ENCODE data around the gene SOAT2. TPM values are rescaled to one million over a fixed set of nuclear protein-coding genes. Genes with fewer than 3 reads are reported as not detected.
"Not testable (repeated sequence)": the region's sequence is repeated elsewhere in the genome, so short reads cannot be mapped to it uniquely, and the experiment has no call there.

Gene SOAT2
- total and polyA plus RNA-seq, 2 donors, result 0.61 to 0.71 TPM

DNA sequence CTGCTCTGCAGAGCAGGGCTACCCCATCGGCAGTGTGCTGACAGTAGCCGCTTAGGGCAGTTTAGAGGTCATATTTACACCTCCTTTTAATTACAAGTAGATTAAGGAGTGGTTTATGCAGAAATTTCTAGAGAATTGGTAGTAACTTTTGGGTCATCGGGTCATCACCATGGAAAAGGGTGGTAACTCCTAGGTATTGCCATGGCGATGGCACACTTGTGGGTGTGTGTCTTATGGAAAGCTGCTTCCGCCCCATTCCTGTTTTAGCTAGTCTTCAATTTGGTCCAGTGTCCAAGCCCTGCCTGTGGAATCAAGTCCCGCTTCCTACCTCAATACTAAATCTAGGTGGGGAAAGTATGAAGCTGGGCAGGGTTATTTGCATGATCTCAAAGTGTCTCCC lies 47.8 kb downstream of the SOAT2 start:
- DNase-seq (ENCODE audit: low read depth in 6 of 9, low spot score in 9 of 9), result no peak

DNA sequence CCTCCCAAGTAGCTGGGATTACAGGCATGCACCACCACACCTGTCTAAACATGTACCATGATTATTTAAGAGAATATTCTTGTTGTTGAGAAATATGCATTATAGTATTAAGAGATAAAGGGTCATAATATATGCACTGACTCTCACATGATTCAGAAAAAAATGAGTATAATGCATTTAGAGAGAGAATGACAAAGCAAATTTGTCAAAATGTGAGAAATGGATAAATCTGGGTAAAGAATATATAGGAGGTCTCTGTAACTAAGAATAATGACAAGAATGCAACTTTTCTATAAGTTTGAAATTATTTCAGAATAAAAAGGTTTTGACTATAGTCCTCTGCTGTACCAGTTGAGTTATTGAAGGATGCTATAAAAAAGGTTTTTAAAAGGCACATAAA lies 49.1 kb downstream of the SOAT2 start:
- DNase-seq (ENCODE audit: low read depth in 6 of 9, low spot score in 9 of 9), result no peak
- Histone ChIP-seq H3K9me3 (ENCODE audit: control insufficient read depth in 2 of 2, insufficient read depth in 1 of 2, low read length in 1 of 2) (no peaks in the 10 kb centered on the region), H3K36me3 (ENCODE audit: control insufficient read depth in 2 of 2, insufficient read depth in 2 of 2, low read length in 1 of 2) (no peaks in the 10 kb centered on the region), H3K4me3 (ENCODE audit: low read length in 2 of 2) (no peak overlapping the region), H3K4me1 (ENCODE audit: control insufficient read depth in 2 of 2, insufficient read depth in 2 of 2, low read length in 2 of 2) (no peaks in the 10 kb centered on the region), H3K27ac (ENCODE audit: low read depth in 1 of 2, low read length in 1 of 2) (no peak overlapping the region), H3K27me3 (ENCODE audit: control insufficient read depth in 2 of 2, insufficient read depth in 1 of 2, low read length in 1 of 2) (no peaks in the 10 kb centered on the region)

More for the DNA sequence above, 47.8 kb downstream of the SOAT2 start:
- no peak overlapping the region for H3K4me3 ChIP-seq (ENCODE audit: low read length in 2 of 2)
- H3K4me1 ChIP-seq (ENCODE audit: control insufficient read depth in 2 of 2, insufficient read depth in 2 of 2, low read length in 2 of 2), result no peaks in the 10 kb centered on the region
- WGBS, result 96% methylated on average over 6 of the region's 6 CpGs
- no peaks in the 10 kb centered on the region for H3K36me3 ChIP-seq (ENCODE audit: control insufficient read depth in 2 of 2, insufficient read depth in 2 of 2, low read length in 1 of 2)
- no peaks in the 10 kb centered on the region for H3K9me3 ChIP-seq (ENCODE audit: control insufficient read depth in 2 of 2, insufficient read depth in 1 of 2, low read length in 1 of 2)
- H3K27me3 ChIP-seq (ENCODE audit: control insufficient read depth in 2 of 2, insufficient read depth in 1 of 2, low read length in 1 of 2), result no peaks in the 10 kb centered on the region
- H3K27ac ChIP-seq (ENCODE audit: low read depth in 1 of 2, low read length in 1 of 2), result no peak overlapping the region

DNA sequence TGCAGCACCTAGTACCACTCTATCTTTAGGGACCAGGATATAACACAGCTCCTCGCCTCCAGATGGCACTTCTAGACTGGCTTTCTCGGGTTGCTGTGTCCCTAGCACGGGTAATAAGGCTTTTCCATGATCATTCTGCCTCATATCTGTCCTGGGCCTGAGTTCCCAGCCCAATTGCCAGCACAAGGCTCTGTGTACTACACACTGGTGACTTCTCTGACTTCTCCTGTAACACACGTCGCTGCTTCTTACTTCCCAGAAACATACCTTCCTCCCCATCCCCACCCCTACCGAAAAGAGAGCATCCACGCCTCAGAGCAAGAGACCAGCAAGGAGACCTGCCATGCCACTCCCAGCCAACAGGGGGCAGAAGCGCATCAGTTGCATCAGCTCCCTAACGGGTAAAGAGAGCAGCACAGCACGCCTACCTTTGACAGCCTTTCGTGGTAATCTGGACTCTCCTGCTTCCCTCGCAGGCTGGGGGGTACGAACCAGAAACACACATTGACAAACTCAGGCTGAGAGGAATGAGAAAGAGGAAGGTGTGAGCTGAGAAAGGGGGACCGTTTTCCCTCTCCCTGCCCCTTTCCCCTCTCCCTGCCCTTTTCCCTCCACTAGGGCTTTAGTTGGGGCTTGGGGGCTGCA lies 56.0 kb downstream of the SOAT2 start:
- H3K36me3 ChIP-seq (ENCODE audit: control insufficient read depth in 2 of 2, insufficient read depth in 2 of 2, low read length in 1 of 2), result peaks cover 0 to 6% of the 10 kb centered on the region in 2 donors
- no peaks in the 10 kb centered on the region for H3K27me3 ChIP-seq (ENCODE audit: control insufficient read depth in 2 of 2, insufficient read depth in 1 of 2, low read length in 1 of 2)
- H3K4me1 ChIP-seq (ENCODE audit: control insufficient read depth in 2 of 2, insufficient read depth in 2 of 2, low read length in 2 of 2), result peaks cover 0 to 7% of the 10 kb centered on the region in 2 donors
- H3K9me3 ChIP-seq (ENCODE audit: control insufficient read depth in 2 of 2, insufficient read depth in 1 of 2, low read length in 1 of 2), result no peaks in the 10 kb centered on the region
- 23% methylated on average over 14 of the region's 14 CpGs for WGBS
- H3K4me3 ChIP-seq (ENCODE audit: low read length in 2 of 2), result no peak overlapping the region
- H3K27ac ChIP-seq (ENCODE audit: low read depth in 1 of 2, low read length in 1 of 2), result no peak overlapping the region
- peak; percentile 43 to 91 (median 78) for DNase-seq (ENCODE audit: low read depth in 6 of 9, low spot score in 9 of 9)

DNA sequence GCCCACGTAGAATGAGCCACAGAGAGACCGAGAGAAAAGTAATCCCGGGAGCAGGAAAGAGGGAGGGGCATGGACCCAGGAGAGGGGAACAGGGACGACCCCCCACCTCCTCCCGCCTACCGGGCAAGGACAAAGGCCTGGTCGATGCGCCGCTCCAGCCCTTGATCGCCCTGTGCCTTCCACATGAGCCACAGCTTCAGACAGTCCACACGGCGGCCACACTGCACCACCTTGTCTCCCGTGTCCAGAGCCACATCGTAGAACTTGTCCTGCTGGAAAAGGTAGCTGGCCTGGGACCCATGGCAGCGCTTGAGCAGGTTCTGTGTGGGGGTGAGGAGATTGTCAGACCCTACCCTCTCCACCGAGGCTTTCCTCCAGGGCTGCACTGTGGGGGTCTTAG lies 56.7 kb downstream of the SOAT2 start:
- no peak for DNase-seq (ENCODE audit: low read depth in 6 of 9, low spot score in 9 of 9)
- H3K27ac ChIP-seq (ENCODE audit: low read depth in 1 of 2, low read length in 1 of 2), result no peak overlapping the region
- H3K36me3 ChIP-seq (ENCODE audit: control insufficient read depth in 2 of 2, insufficient read depth in 2 of 2, low read length in 1 of 2), result peaks cover 0 to 6% of the 10 kb centered on the region in 2 donors
- no peak overlapping the region for H3K4me3 ChIP-seq (ENCODE audit: low read length in 2 of 2)
- WGBS, result 94% methylated on average over 16 of the region's 16 CpGs
- H3K9me3 ChIP-seq (ENCODE audit: control insufficient read depth in 2 of 2, insufficient read depth in 1 of 2, low read length in 1 of 2), result no peaks in the 10 kb centered on the region
- peaks cover 0 to 7% of the 10 kb centered on the region in 2 donors for H3K4me1 ChIP-seq (ENCODE audit: control insufficient read depth in 2 of 2, insufficient read depth in 2 of 2, low read length in 2 of 2)
- no peaks in the 10 kb centered on the region for H3K27me3 ChIP-seq (ENCODE audit: control insufficient read depth in 2 of 2, insufficient read depth in 1 of 2, low read length in 1 of 2)

DNA sequence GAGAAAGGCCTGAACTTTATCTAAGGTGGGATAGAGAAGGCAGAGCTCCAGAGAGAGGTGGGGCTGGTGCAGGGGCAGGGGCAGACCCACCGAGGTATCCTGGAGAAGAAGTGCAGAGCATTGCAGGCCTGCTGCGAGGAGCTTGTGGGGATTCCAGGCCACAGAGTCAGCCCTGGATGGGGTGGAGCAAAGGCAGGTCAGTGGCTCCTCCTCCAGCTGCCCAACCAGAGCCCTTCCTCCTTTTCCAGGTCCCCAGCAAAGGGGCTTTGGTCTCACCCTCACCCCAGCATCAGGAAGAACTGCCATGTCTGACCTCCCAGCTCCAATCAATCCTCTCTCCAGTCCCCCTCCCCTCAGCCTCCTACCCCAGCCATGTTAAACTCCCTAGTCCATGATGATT lies 57.4 kb downstream of the SOAT2 start:
- no peak for DNase-seq (ENCODE audit: low read depth in 6 of 9, low spot score in 9 of 9)
- H3K4me3 ChIP-seq (ENCODE audit: low read length in 2 of 2), result no peak overlapping the region
- H3K27ac ChIP-seq (ENCODE audit: low read depth in 1 of 2, low read length in 1 of 2), result no peak overlapping the region
- H3K27me3 ChIP-seq (ENCODE audit: control insufficient read depth in 2 of 2, insufficient read depth in 1 of 2, low read length in 1 of 2), result no peaks in the 10 kb centered on the region
- 97% methylated on average over 2 of the region's 2 CpGs for WGBS
- H3K4me1 ChIP-seq (ENCODE audit: control insufficient read depth in 2 of 2, insufficient read depth in 2 of 2, low read length in 2 of 2), result peaks cover 0 to 7% of the 10 kb centered on the region in 2 donors
- peaks cover 0 to 6% of the 10 kb centered on the region in 2 donors for H3K36me3 ChIP-seq (ENCODE audit: control insufficient read depth in 2 of 2, insufficient read depth in 2 of 2, low read length in 1 of 2)
- no peaks in the 10 kb centered on the region for H3K9me3 ChIP-seq (ENCODE audit: control insufficient read depth in 2 of 2, insufficient read depth in 1 of 2, low read length in 1 of 2)

DNA sequence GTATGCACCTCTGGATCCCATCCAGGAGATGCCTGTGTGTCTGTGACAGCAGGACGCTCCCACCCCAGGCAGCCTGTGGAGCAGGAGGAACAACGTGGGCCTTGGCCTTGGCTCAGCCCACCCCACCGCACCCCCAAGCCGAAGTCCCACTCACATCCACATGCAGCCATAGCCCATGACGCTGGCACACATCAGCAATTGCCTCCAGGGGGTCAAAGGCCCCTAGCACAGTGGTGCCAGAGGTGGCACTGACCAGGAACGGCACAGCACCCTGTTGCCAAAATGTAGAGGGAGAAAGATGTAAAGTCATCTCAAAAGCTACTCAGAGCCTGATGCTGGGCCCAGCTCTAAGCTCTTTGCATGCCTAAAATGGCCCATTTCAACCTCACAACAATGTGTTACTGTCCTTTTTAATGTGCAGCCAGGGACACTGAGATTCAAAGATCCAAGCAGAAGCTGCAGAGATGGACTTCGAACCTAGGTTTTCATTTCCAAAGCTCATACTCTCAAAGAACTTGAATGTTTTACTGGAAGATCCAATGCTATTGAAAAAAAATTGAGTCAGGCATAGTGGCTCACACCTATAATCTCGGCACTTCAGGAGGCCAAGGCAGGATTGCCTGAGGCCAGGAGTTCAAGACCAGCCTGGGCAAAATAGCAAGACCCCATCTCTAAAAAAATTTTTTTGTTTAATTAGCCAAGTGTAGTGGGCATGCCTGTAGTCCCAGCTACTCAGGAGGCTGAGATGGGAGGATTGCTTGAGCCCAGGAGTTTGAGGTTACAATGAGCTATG lies 58.0 kb downstream of the SOAT2 start:
- H3K4me1 ChIP-seq (ENCODE audit: control insufficient read depth in 2 of 2, insufficient read depth in 2 of 2, low read length in 2 of 2), result peaks cover 0 to 7% of the 10 kb centered on the region in 2 donors
- H3K27ac ChIP-seq (ENCODE audit: low read depth in 1 of 2, low read length in 1 of 2), result no peak overlapping the region
- H3K4me3 ChIP-seq (ENCODE audit: low read length in 2 of 2), result no peak overlapping the region
- peaks cover 0 to 6% of the 10 kb centered on the region in 2 donors for H3K36me3 ChIP-seq (ENCODE audit: control insufficient read depth in 2 of 2, insufficient read depth in 2 of 2, low read length in 1 of 2)
- no peak for DNase-seq (ENCODE audit: low read depth in 6 of 9, low spot score in 9 of 9)
- H3K27me3 ChIP-seq (ENCODE audit: control insufficient read depth in 2 of 2, insufficient read depth in 1 of 2, low read length in 1 of 2), result no peaks in the 10 kb centered on the region
- 97% methylated on average over 8 of the region's 8 CpGs for WGBS
- no peaks in the 10 kb centered on the region for H3K9me3 ChIP-seq (ENCODE audit: control insufficient read depth in 2 of 2, insufficient read depth in 1 of 2, low read length in 1 of 2)

DNA sequence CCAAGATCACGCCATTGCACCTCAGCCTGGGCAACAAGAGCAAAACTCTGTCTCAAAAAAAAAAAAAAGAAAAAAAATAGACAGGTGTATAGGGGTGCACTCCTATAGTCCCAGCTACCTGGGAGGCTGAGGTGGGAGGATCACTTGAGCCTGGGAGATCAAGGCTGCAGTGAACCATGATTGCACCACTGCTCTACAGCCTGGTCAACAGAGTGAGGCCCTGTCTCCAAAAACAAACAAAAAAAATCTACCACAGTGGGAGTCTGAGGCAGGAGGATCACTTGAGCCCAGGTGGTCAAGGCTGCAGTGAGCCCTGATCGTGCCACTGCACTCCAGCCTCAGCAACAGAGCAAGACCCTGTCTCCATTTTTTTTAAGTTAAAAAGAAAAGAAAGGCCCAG lies 59.7 kb downstream of the SOAT2 start:
- H3K9me3 ChIP-seq (ENCODE audit: control insufficient read depth in 2 of 2, insufficient read depth in 1 of 2, low read length in 1 of 2); H3K27ac ChIP-seq (ENCODE audit: low read depth in 1 of 2, low read length in 1 of 2); H3K36me3 ChIP-seq (ENCODE audit: control insufficient read depth in 2 of 2, insufficient read depth in 2 of 2, low read length in 1 of 2); H3K4me1 ChIP-seq (ENCODE audit: control insufficient read depth in 2 of 2, insufficient read depth in 2 of 2, low read length in 2 of 2); DNase-seq (ENCODE audit: low read depth in 6 of 9, low spot score in 9 of 9); H3K27me3 ChIP-seq (ENCODE audit: control insufficient read depth in 2 of 2, insufficient read depth in 1 of 2, low read length in 1 of 2); H3K4me3 ChIP-seq (ENCODE audit: low read length in 2 of 2): not testable (repeated sequence)
- 97% methylated on average over 2 of the region's 2 CpGs for WGBS

DNA sequence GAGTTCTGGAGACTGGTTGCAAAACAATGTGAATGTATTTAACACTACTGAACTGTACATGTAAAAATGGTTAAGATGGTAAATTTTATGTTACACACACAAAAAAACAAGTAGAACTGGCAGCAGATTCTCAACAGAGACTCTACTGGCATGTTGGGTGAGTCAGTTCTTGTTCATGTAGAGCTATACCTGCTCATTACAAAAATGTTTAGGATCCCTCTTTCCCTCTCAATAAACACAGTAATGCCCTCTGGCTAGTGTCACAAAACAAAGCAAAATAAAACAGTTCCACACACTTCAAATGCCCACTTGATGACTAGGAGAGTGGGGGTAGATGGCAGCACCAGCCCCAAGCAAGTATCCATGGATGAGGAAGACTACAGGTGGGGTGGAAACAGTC lies 63.6 kb downstream of the SOAT2 start:
- no peaks in the 10 kb centered on the region for H3K9me3 ChIP-seq (ENCODE audit: control insufficient read depth in 2 of 2, insufficient read depth in 1 of 2, low read length in 1 of 2)
- no peak overlapping the region for H3K4me3 ChIP-seq (ENCODE audit: low read length in 2 of 2)
- no peak overlapping the region for H3K27ac ChIP-seq (ENCODE audit: low read depth in 1 of 2, low read length in 1 of 2)
- no peaks in the 10 kb centered on the region for H3K27me3 ChIP-seq (ENCODE audit: control insufficient read depth in 2 of 2, insufficient read depth in 1 of 2, low read length in 1 of 2)
- peaks cover 0 to 3% of the 10 kb centered on the region in 2 donors for H3K4me1 ChIP-seq (ENCODE audit: control insufficient read depth in 2 of 2, insufficient read depth in 2 of 2, low read length in 2 of 2)
- peaks cover 6 to 13% of the 10 kb centered on the region in 2 donors for H3K36me3 ChIP-seq (ENCODE audit: control insufficient read depth in 2 of 2, insufficient read depth in 2 of 2, low read length in 1 of 2)
- DNase-seq (ENCODE audit: low read depth in 6 of 9, low spot score in 9 of 9), result no peak

DNA sequence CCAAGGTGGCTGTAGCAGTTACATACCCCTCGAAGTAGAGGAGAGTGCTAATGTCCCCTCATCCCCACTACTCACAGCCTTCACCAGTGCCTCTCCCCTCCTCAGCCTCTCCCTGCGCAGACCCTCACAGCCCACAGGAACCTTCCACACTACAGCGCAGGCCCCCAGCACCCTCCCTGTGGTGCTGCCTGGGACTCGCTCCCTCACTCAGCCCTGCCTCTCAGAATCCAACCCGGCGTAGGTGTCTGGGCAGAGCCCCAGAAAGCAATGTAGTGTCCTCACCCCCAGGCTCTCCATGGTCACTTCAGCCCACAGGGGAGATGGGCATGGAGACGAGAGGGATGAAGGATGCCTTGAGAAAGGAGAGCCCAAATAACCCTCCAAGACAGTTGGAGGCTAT lies 66.4 kb downstream of the SOAT2 start:
- 97% methylated on average over 7 of the region's 7 CpGs for WGBS
- DNase-seq (ENCODE audit: low read depth in 6 of 9, low spot score in 9 of 9), result no peak
- H3K4me3 ChIP-seq (ENCODE audit: low read length in 2 of 2), result no peak overlapping the region
- H3K27ac ChIP-seq (ENCODE audit: low read depth in 1 of 2, low read length in 1 of 2), result no peak overlapping the region
- no peaks in the 10 kb centered on the region for H3K9me3 ChIP-seq (ENCODE audit: control insufficient read depth in 2 of 2, insufficient read depth in 1 of 2, low read length in 1 of 2)
- peaks cover 9 to 16% of the 10 kb centered on the region in 2 donors for H3K36me3 ChIP-seq (ENCODE audit: control insufficient read depth in 2 of 2, insufficient read depth in 2 of 2, low read length in 1 of 2)
- H3K4me1 ChIP-seq (ENCODE audit: control insufficient read depth in 2 of 2, insufficient read depth in 2 of 2, low read length in 2 of 2), result peaks cover 0 to 3% of the 10 kb centered on the region in 2 donors
- H3K27me3 ChIP-seq (ENCODE audit: control insufficient read depth in 2 of 2, insufficient read depth in 1 of 2, low read length in 1 of 2), result no peaks in the 10 kb centered on the region

Data from thymus (tissue), 11 donors.